Heart right ventricle (tissue), 16 donors: ENCODE data around the gene CYB561A3. TPM values are rescaled to one million over a fixed set of nuclear protein-coding genes. Genes with fewer than 3 reads are reported as not detected.

Experiments used
- ATAC-seq, 8 donors: fragments of 200-7000 bp; cut with Tn5 transposase; one replicate each; pipeline ENCODE4 v1.9.1; 2020; ENCODE audit warnings: mild to moderate bottlenecking in 8 of 8, moderate library complexity in 8 of 8, moderate number of reproducible peaks in 1 of 8
- DNase-seq, 2 donors: peaks; one replicate each; pipeline ENCODE4 v3.0.0-alpha.2; 2020
- H3K27ac ChIP-seq, 10 donors: fragments of 200-600 bp; sonication (generic) in 2 of 10; one replicate each; pipeline versions ENCODE4 v1.5.0 to v1.8.0; 2020 to 2022; ENCODE audit warnings: mild to moderate bottlenecking in 3 of 10
- H3K27me3 ChIP-seq, 7 donors: fragments of 200-600 bp; one replicate each; pipeline ENCODE4 v1.8.0; 2021 to 2022; ENCODE audit warnings: mild to moderate bottlenecking in 2 of 7
- H3K36me3 ChIP-seq, 9 donors: fragments of 200-600 bp; sonication (generic) in 1 of 9; one replicate each; pipeline versions ENCODE4 v1.5.0 to v1.8.0; 2020 to 2022; ENCODE audit warnings: mild to moderate bottlenecking in 2 of 9
- H3K4me1 ChIP-seq, 9 donors: fragments of 200-600 bp; sonication (generic) in 1 of 9; one replicate each; pipeline versions ENCODE4 v1.5.0 to v1.8.0; 2020 to 2022; ENCODE audit warnings: mild to moderate bottlenecking in 4 of 9
- H3K4me3 ChIP-seq, 10 donors: fragments of 200-600 bp; sonication (generic) in 2 of 10; one replicate each; pipeline versions ENCODE4 v1.5.0 to v1.8.0; 2020 to 2022; ENCODE audit warnings: mild to moderate bottlenecking in 7 of 10, moderate library complexity in 2 of 10
- H3K9me3 ChIP-seq, 11 donors: fragments of 200-600 bp in 10 of 11; sonication (generic) in 2 of 11; one replicate each; pipeline versions ENCODE4 v1.5.0 to v1.8.0; 2013 to 2022; ENCODE audit warnings: mild to moderate bottlenecking in 2 of 11, control low read depth in 1 of 11, moderate library complexity in 1 of 11
- CTCF ChIP-seq, 9 donors: fragments of 200-600 bp; sonication (generic) in 2 of 9; IDR thresholded peaks; one replicate each; pipeline versions ENCODE4 v1.5.0 to v1.8.0; 2021 to 2022; ENCODE audit warnings: antibody characterized with exemption in 9 of 9, mild to moderate bottlenecking in 5 of 9, moderate library complexity in 1 of 9
- WGBS, 2 donors: extraction: QIAGEN DNeasy Blood & Tissue Kit; methylation state at CpG; one replicate each; pipeline ENCODE4 v1.1.7; 2013; ENCODE audit warnings: inconsistent platforms in 1 of 2; 5-methylcytosine and 5-hydroxymethylcytosine counted together
- intact Hi-C, 10 donors: fragments of 100-400 bp; cut with DNase I; formaldehyde crosslinking; loops; one replicate each; pipeline versions ENCODE4 v1.11.1 to v1.14.2; 2022
- polyA plus RNA-seq, 2 donors: library from polyadenylated mRNA; stranded (reverse); fragments of 200-250 nt; gene quantifications; one replicate each; pipeline ENCODE4 v1.2.3, GENCODE V29; 2013
- total RNA-seq, 10 donors: library from RNA; stranded (reverse); fragmentation: NEBNext Ultra II Directional in 3 of 10; extraction: Animal tissue kit (Norgen Biotek cat#: 25700) in 3 of 10; gene quantifications; one replicate each; pipeline versions ENCODE4 v1.2.1 to v1.2.4, GENCODE V29; 2021 to 2023
- donor health status: Arrhythmogenic right ventricular cardiomyopathy.
- donor health status: ischemic (EF 13 %, LVEDD 7.1; RV severe dilation, severe dysfunction).
- donor health status: healthy with polysubstance abuse.
- donor health status: DM: no; HTN: yes; CAD: no.
- donor health status: DM: no; HTN: no; CAD: no.
- donor health status: ischemic (EF 25% LVEDD 6.9; RV normal size, moderate dysfunction).
- donor health status: ischemic (EF 25% LVEDD 5.7; RV mildly dilated, moderate dysfunction).
- donor health status: healthy.
- donor health status: DM: yes; HTN: yes; CAD: no.
- donor health status: Ischemic cardiomyopathy.
- donor health status: ischemic (EF 35%, LVEDD 5.7; RV mildly dilated, moderate dysfunction).
- donor health status: nonischemic (EF 11% LVEDD 7.7; RV severe dilation, severe dysfunction).
- donor health status: DM: yes; HTN: yes; CAD: no.
- donor health status: PGD.
- donor health status: ischemic (EF 29% LVEDD 5.4; RV normal size, mild dysfunction).
- donor health status: nonischemic (EF 23%, LVEDD 6.1; RV moderate dilation, normal function).

The CYB561A3 gene
- total and polyA plus RNA-seq, 12 donors: 6.0 to 18.6 (median 10.5) TPM

GRCh38 chr11:61380884-61381283, 19.2 kb upstream of the CYB561A3 start:
- ATAC-seq: no peak
- no peaks in the 10 kb centered on the region for H3K9me3 ChIP-seq
- no peak overlapping the region for H3K4me3 ChIP-seq
- H3K4me1 ChIP-seq: peaks cover 0 to 20% (median 3%) of the 10 kb centered on the region in 9 donors
- intact Hi-C loops: loop anchor here in 2 of 10 donors (10.0 kb wide), 1 partner anchor 126 kb away; no protein-coding TSS in a partner anchor
- H3K27ac ChIP-seq: no peak overlapping the region
- H3K27me3 ChIP-seq: no peaks in the 10 kb centered on the region
- no peak for TF ChIP-seq CTCF (IDR thresholded peaks at IDR 0.05)
- peaks cover 0 to 17% (median 0%) of the 10 kb centered on the region in 9 donors for H3K36me3 ChIP-seq
- 94 to 97% methylated on average over 9 of the region's 9 CpGs for WGBS, 2 donors
- no peak for DNase-seq

GRCh38 chr11:61378713-61379313, 17.1 kb upstream of the CYB561A3 start:
- Histone ChIP-seq H3K27me3 (no peaks in the 10 kb centered on the region), H3K4me1 (peaks cover 0 to 14% (median 0%) of the 10 kb centered on the region in 9 donors), H3K9me3 (no peaks in the 10 kb centered on the region), H3K4me3 (no peak overlapping the region), H3K36me3 (peaks cover 0 to 30% (median 0%) of the 10 kb centered on the region in 9 donors), H3K27ac (peak overlapping the region in 6 of 10 donors; percentile 20 to 65 (median 56))
- ATAC-seq (peak in 7 of 8 donors; percentile 53 to 94 (median 71)), DNase-seq (no peak)
- intact Hi-C loops: no loop called here
- WGBS, 2 donors: 89 to 90% methylated on average over 5 of the region's 5 CpGs
- TF ChIP-seq CTCF (IDR thresholded peaks at IDR 0.05): no peak

- ATAC-seq: no peak
- Histone ChIP-seq H3K36me3 (peaks cover 0 to 36% (median 0%) of the 10 kb centered on the region in 9 donors), H3K4me3 (no peak overlapping the region), H3K27me3 (no peaks in the 10 kb centered on the region), H3K4me1 (peaks cover 0 to 14% (median 0%) of the 10 kb centered on the region in 9 donors), H3K27ac (no peak overlapping the region), H3K9me3 (no peaks in the 10 kb centered on the region)
- intact Hi-C loops: no loop called here
- DNase-seq: no peak
- WGBS, 2 donors: 95 to 97% methylated on average over 6 of the region's 6 CpGs
- no peak for TF ChIP-seq CTCF (IDR thresholded peaks at IDR 0.05)
Observed at GRCh38 chr11:61377461-61378160, 15.9 kb upstream of the CYB561A3 start.

- intact Hi-C loops: no loop called here
- H3K4me1 ChIP-seq: peaks cover 0 to 14% (median 0%) of the 10 kb centered on the region in 9 donors
Observed at GRCh38 chr11:61375761-61376108, 14.1 kb upstream of the CYB561A3 start.

More at GRCh38 chr11:61375761-61376108, 14.1 kb upstream of the CYB561A3 start:
- H3K36me3 ChIP-seq: peaks cover 0 to 43% (median 0%) of the 10 kb centered on the region in 9 donors
- WGBS, 2 donors: 80 to 81% methylated on average over 6 of the region's 6 CpGs
- DNase-seq (no peak), ATAC-seq (no peak)
- H3K4me3 ChIP-seq: no peak overlapping the region
- H3K27me3 ChIP-seq: no peaks in the 10 kb centered on the region
- no peaks in the 10 kb centered on the region for H3K9me3 ChIP-seq
- H3K27ac ChIP-seq: no peak overlapping the region
- no peak for TF ChIP-seq CTCF (IDR thresholded peaks at IDR 0.05)
